MM.1S (cell line): ENCODE measurements around the gene CILP2.

ENCODE experiments used
- EZH2 ChIP-seq: fragments of 300-600 bp; sonication (generic); optimal IDR thresholded peaks from 2 replicates; pipeline ENCODE3; 2017; ENCODE audit warnings: low read depth, mild to moderate bottlenecking, antibody characterized with exemption, low read length, mixed read lengths
- TF ChIP-seq, protein P1 (sequence below): fragments of 300-600 bp; sonication (generic); IDR thresholded peaks from 2 replicates; pipeline ENCODE4 v1.5.1; 2016; ENCODE audit warnings: antibody characterized with exemption, low read length, mixed read lengths

GRCh38 chr19:19524053-19524452 lies 14.0 kb upstream of the CILP2 start:
- TF ChIP-seq, protein P1, sequence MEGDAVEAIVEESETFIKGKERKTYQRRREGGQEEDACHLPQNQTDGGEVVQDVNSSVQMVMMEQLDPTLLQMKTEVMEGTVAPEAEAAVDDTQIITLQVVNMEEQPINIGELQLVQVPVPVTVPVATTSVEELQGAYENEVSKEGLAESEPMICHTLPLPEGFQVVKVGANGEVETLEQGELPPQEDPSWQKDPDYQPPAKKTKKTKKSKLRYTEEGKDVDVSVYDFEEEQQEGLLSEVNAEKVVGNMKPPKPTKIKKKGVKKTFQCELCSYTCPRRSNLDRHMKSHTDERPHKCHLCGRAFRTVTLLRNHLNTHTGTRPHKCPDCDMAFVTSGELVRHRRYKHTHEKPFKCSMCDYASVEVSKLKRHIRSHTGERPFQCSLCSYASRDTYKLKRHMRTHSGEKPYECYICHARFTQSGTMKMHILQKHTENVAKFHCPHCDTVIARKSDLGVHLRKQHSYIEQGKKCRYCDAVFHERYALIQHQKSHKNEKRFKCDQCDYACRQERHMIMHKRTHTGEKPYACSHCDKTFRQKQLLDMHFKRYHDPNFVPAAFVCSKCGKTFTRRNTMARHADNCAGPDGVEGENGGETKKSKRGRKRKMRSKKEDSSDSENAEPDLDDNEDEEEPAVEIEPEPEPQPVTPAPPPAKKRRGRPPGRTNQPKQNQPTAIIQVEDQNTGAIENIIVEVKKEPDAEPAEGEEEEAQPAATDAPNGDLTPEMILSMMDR, result no peak
- no peak for TF ChIP-seq EZH2
